ENCODE results near the gene ABHD5.
A peak's percentile ranks its signal among the peaks of the same experiment; 100 is the strongest.

DNA sequence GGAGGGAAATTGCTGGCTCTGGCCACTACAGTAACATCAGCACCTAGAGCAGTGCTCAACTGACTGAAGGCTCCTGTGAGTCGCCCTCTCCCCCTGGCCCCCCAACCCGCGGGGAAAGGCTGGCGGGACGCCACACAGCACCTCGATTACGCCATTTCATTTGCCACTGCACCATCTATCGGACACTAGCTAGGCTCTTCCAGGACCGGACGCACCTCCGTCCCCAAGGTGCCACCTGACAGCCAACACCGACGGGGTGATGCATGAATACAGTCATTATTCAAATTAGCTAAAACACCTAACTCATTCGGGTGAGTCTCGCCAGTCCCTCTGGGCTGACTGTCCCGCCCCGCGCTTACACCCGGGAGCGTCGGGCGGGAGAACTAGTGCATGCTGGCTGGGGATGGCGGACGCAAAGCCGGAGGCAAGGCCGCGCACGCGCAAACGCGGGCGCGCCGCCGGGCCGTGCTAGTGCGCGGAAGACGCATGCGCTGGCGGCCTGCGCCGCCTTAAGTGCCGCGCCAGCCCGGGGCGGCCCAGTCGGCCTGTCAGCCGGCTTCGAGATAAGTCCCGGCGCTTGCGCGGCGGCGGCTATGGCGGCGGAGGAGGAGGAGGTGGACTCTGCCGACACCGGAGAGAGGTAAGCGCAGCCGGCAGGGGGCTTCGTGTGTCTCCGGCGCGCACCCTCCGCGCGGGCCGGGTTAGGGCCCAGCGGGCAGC lies at the start of gene ABHD5:
- peak; percentile 60; the same call in 1 of the 2 replicates for TF ChIP-seq GATA2 (IDR thresholded peaks at IDR 0.05; ENCODE audit: low read depth, low read length)
- TF ChIP-seq GATA3 (IDR thresholded peaks at IDR 0.05; ENCODE audit: low read depth, low read length): no peak

Data from SH-SY5Y (cell line).